SK-N-SH (cell line): Measurements from ENCODE around the gene NFYA. TPM values are rescaled to one million over a fixed set of nuclear protein-coding genes. Genes with fewer than 3 reads are reported as not detected.

Experiments used
- CTCF ChIA-PET: fragments of 300-600, 350-600 bp; formaldehyde crosslinking; extraction: SDS; loops from one replicate; lab custom pipeline; 2021; lab: Yijun Ruan, JAX
- POLR2A ChIA-PET: fragments of 350-600 bp; sonication (Branson Sonifier 250); formaldehyde crosslinking; extraction: SDS; loops from one replicate; lab custom pipeline; 2020; ENCODE audit warnings: antibody characterized with exemption, inconsistent platforms; lab: Yijun Ruan, JAX
- DNase-seq: peaks from one replicate; pipeline ENCODE4 v3.0.0; 2012
- H2AFZ ChIP-seq: fragments of 200-600 bp; sonication (generic); 2 replicates; pipeline ENCODE4 v1.8.1; 2016; ENCODE audit warnings: antibody characterized with exemption, mild to moderate bottlenecking, low read depth
- H3F3A ChIP-seq: fragments of 200-600 bp; sonication (generic); replicated peaks from 2 replicates; pipeline ENCODE3; 2016; ENCODE audit warnings: antibody characterized with exemption, mild to moderate bottlenecking; ENCODE audit not compliant: insufficient read depth
- H3K27ac ChIP-seq, 2 experiments: fragments of 200-500 bp in 1 of 2; fragments of 200-600 bp in 1 of 2; sonication (Bioruptor generic) in 1 of 2; sonication (generic), shearing (Covaris generic) in 1 of 2; 2 replicates each; pipeline versions ENCODE4 v1.5.1 to v1.6.1; 2014 to 2016; ENCODE audit warnings: low read depth in 2 of 2, inconsistent platforms in 1 of 2, low read length in 1 of 2, mild to moderate bottlenecking in 1 of 2, mixed read lengths in 1 of 2
- H3K27me3 ChIP-seq: fragments of 200-600 bp; sonication (generic), shearing (Covaris generic); 2 replicates; pipeline ENCODE4 v1.6.1; 2016; ENCODE audit warnings: mixed run types; ENCODE audit not compliant: insufficient read depth
- H3K36me3 ChIP-seq, 2 experiments: fragments of 200-500 bp in 1 of 2; fragments of 200-600 bp in 1 of 2; sonication (Bioruptor generic) in 1 of 2; sonication (generic) in 1 of 2; replicated peaks in 1 of 2; 2 replicates each; pipeline versions ENCODE3 to v1.5.1; 2014 to 2016; ENCODE audit warnings: low read length in 1 of 2, mild to moderate bottlenecking in 1 of 2; ENCODE audit not compliant: insufficient read depth in 2 of 2, control insufficient read depth in 1 of 2
- H3K4me1 ChIP-seq, 2 experiments: fragments of 200-500 bp in 1 of 2; fragments of 200-600 bp in 1 of 2; sonication (Bioruptor generic) in 1 of 2; sonication (generic), shearing (Covaris generic) in 1 of 2; 2 replicates each; pipeline versions ENCODE4 v1.5.1 to v1.6.1; 2014 to 2016; ENCODE audit warnings: low read depth in 1 of 2, low read length in 1 of 2, mixed run types in 1 of 2; ENCODE audit not compliant: insufficient read depth in 2 of 2, control insufficient read depth in 1 of 2
- H3K4me2 ChIP-seq: fragments of 200-600 bp; sonication (generic), shearing (Covaris generic); 2 replicates; pipeline ENCODE4 v1.6.1; 2017; ENCODE audit warnings: mixed run types
- H3K4me3 ChIP-seq, 2 experiments: fragments of 200-500 bp in 1 of 2; fragments of 200-600 bp in 1 of 2; sonication (Bioruptor generic) in 1 of 2; sonication (generic), shearing (Covaris generic) in 1 of 2; 2 replicates each; pipeline versions ENCODE4 v1.5.1 to v1.8.1; 2014 to 2016; ENCODE audit warnings: low read depth in 2 of 2, inconsistent platforms in 1 of 2, low read length in 1 of 2, mild to moderate bottlenecking in 1 of 2, mixed read lengths in 1 of 2, moderate library complexity in 1 of 2
- H3K79me2 ChIP-seq: fragments of 200-600 bp; sonication (generic); 2 replicates; pipeline ENCODE4 v1.8.1; 2017; ENCODE audit warnings: mild to moderate bottlenecking; ENCODE audit not compliant: insufficient read depth
- H3K9ac ChIP-seq: fragments of 200-600 bp; sonication (generic); 2 replicates; pipeline ENCODE4 v1.6.1; 2017; ENCODE audit warnings: mixed run types
- H3K9me2 ChIP-seq: fragments of 200-600 bp; sonication (generic); 2 replicates; pipeline ENCODE4 v1.6.1; 2017; ENCODE audit warnings: mixed run types
- H3K9me3 ChIP-seq: fragments of 200-600 bp; sonication (generic); 2 replicates; pipeline ENCODE4 v1.6.1; 2017; ENCODE audit warnings: mixed run types, mild to moderate bottlenecking, moderate library complexity
- H4K20me1 ChIP-seq: fragments of 200-600 bp; sonication (generic); 2 replicates; pipeline ENCODE4 v1.6.1; 2017; ENCODE audit warnings: mild to moderate bottlenecking, mixed run types; ENCODE audit not compliant: insufficient read depth
- CHD2 ChIP-seq: fragments of 150-350 bp; IDR thresholded peaks from 2 replicates; pipeline ENCODE4 v1.6.1; 2018; ENCODE audit warnings: low read length; ENCODE audit not compliant: partially characterized antibody
- ELF1 ChIP-seq: IDR thresholded peaks from 2 replicates; pipeline ENCODE4 v1.4.0; 2012
- EZH2phosphoT487 ChIP-seq: fragments of 200-600 bp; sonication (generic); IDR thresholded peaks from 2 replicates; pipeline ENCODE4 v1.6.1; 2017; ENCODE audit warnings: low read depth, mixed run types, mild to moderate bottlenecking, antibody characterized with exemption, moderate library complexity, borderline replicate concordance
- FOXJ3 ChIP-seq: sonication (generic); formaldehyde crosslinking; IDR thresholded peaks from 2 replicates; pipeline ENCODE4 v1.5.1; 2020; ENCODE audit warnings: mild to moderate bottlenecking, missing genetic modification reagents
- FOXM1 ChIP-seq: IDR thresholded peaks from 2 replicates; pipeline ENCODE4 v1.4.0; 2012; ENCODE audit warnings: low read depth, mild to moderate bottlenecking
- GABPA ChIP-seq: IDR thresholded peaks from 2 replicates; pipeline ENCODE4 v1.4.0; 2012; ENCODE audit warnings: low read depth, mild to moderate bottlenecking
- GATA2 ChIP-seq: sonication (generic); formaldehyde crosslinking; IDR thresholded peaks from 2 replicates; pipeline ENCODE4 v1.5.0; 2020; ENCODE audit warnings: mild to moderate bottlenecking, missing genetic modification reagents
- JUND ChIP-seq: IDR thresholded peaks from 2 replicates; pipeline ENCODE4 v1.4.0; 2012
- MXI1 ChIP-seq: IDR thresholded peaks from 2 replicates; pipeline ENCODE4 v1.6.1; 2012; ENCODE audit warnings: mild to moderate bottlenecking, low read depth, low read length, improper control_type of control experiment
- NRF1 ChIP-seq: IDR thresholded peaks from 2 replicates; pipeline ENCODE4 v1.6.1; 2012; ENCODE audit warnings: low read depth, mild to moderate bottlenecking, low read length
- POLR2AphosphoS5 ChIP-seq: IDR thresholded peaks from 2 replicates; pipeline ENCODE4 v1.6.1; 2012; ENCODE audit warnings: low read depth, low read length
- RCOR1 ChIP-seq: fragments of 150-350 bp; IDR thresholded peaks from 2 replicates; pipeline ENCODE4 v1.6.1; 2017; ENCODE audit warnings: antibody characterized with exemption, low read length
- RFX5 ChIP-seq: IDR thresholded peaks from 2 replicates; pipeline ENCODE4 v1.6.1; 2012; ENCODE audit warnings: mild to moderate bottlenecking, improper control_type of control experiment, low read length
- RXRA ChIP-seq: IDR thresholded peaks from 2 replicates; pipeline ENCODE4 v1.4.0; 2012; ENCODE audit warnings: low read depth, mild to moderate bottlenecking, borderline replicate concordance
- SIN3A ChIP-seq: IDR thresholded peaks from 2 replicates; pipeline ENCODE4 v1.6.1; 2012; ENCODE audit warnings: low read depth, mild to moderate bottlenecking, low read length, moderate library complexity, borderline replicate concordance
- TCF12 ChIP-seq: IDR thresholded peaks from 2 replicates; pipeline ENCODE4 v1.4.0; 2012
- TEAD4 ChIP-seq: IDR thresholded peaks from 2 replicates; pipeline ENCODE4 v1.4.0; 2012; ENCODE audit warnings: mild to moderate bottlenecking, borderline replicate concordance; ENCODE audit not compliant: insufficient read depth
- YY1 ChIP-seq: IDR thresholded peaks from 2 replicates; pipeline ENCODE4 v1.4.0; 2012; ENCODE audit warnings: low read depth, mild to moderate bottlenecking
- WGBS: methylation state at CpG from one replicate; pipeline ENCODE4 v1.1.6; 2017; ENCODE audit warnings: low lambda C conversion rate; 5-methylcytosine and 5-hydroxymethylcytosine counted together
- polyA plus RNA-seq, 3 experiments: library from polyadenylated mRNA; depleted of rRNA; stranded (reverse); fragments of >200 nt; gene quantifications; 2 replicates each; pipeline ENCODE4 v1.2.3, GENCODE V29; 2012
- TF ChIP-seq, protein P1 (sequence below): IDR thresholded peaks from 2 replicates; pipeline ENCODE4 v1.4.0; 2012; ENCODE audit warnings: low read depth
- TF ChIP-seq, protein P2 (sequence below): fragments of 200-600 bp; sonication (generic); IDR thresholded peaks from 2 replicates; pipeline ENCODE4 v1.6.1; 2017; ENCODE audit warnings: antibody characterized with exemption, mild to moderate bottlenecking, moderate library complexity
- TF ChIP-seq, protein P3 (sequence below): fragments of 150-350 bp; IDR thresholded peaks from 2 replicates; pipeline ENCODE4 v1.6.1; 2017; ENCODE audit warnings: antibody characterized with exemption, low read length, low read depth, borderline replicate concordance

Gene NFYA
- polyA plus RNA-seq, 1 of the 3 experiments (the other 2 are of a cell fraction): 6.8 TPM

DNA sequence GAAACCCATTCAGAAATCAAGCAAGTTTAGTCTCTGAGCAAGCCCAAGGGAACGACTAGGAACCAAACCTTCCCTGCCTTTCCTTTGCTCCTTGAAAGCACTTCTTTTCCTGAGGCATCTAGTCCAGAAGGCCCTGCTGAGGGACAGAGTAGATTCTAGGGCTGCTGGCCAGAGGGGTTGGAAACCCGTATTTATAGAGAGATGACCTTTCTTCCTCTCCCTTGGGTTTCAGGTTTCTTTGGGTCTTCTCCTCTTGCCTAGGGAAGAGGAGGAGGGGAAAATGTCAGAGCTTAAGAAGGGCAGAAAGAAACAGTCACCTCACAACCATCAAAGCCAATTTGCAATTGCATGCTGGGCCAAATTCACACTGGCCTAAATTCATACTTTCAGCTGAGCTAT lies 14.0 kb upstream of the NFYA start:
- no peaks in the 10 kb centered on the region for H3K9me2 ChIP-seq
- H3K36me3 ChIP-seq: peaks cover 0 to 7% of the 10 kb centered on the region in 2 experiments
- TF ChIP-seq TCF12 (no peak), GABPA (no peak), RXRA (no peak), POLR2AphosphoS5 (no peak)
- TF ChIP-seq, protein P1, sequence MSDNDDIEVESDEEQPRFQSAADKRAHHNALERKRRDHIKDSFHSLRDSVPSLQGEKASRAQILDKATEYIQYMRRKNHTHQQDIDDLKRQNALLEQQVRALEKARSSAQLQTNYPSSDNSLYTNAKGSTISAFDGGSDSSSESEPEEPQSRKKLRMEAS: no peak
- CTCF ChIA-PET: interaction anchor here (0.9 to 1.1 kb wide), 3 partner anchors 14 to 1697 kb away, joined by 3 to 4 read pairs (median 3); no protein-coding TSS in a partner anchor
- H3K9me3 ChIP-seq: no peaks in the 10 kb centered on the region
- no peaks in the 10 kb centered on the region for H3K79me2 ChIP-seq
- no peaks in the 10 kb centered on the region for H4K20me1 ChIP-seq
- H2AFZ ChIP-seq: no peak overlapping the region
- POLR2A ChIA-PET: no interaction called here
- no peaks in the 10 kb centered on the region for H3F3A ChIP-seq
- no peaks in the 10 kb centered on the region for H3K4me1 ChIP-seq
- WGBS: 94% methylated on average over 2 of the region's 2 CpGs
- DNase-seq: no peak
- no peak overlapping the region for H3K27ac ChIP-seq
- H3K4me3 ChIP-seq: no peak overlapping the region
- no peak overlapping the region for H3K4me2 ChIP-seq
- H3K9ac ChIP-seq: no peak overlapping the region
- H3K27me3 ChIP-seq: no peaks in the 10 kb centered on the region

DNA sequence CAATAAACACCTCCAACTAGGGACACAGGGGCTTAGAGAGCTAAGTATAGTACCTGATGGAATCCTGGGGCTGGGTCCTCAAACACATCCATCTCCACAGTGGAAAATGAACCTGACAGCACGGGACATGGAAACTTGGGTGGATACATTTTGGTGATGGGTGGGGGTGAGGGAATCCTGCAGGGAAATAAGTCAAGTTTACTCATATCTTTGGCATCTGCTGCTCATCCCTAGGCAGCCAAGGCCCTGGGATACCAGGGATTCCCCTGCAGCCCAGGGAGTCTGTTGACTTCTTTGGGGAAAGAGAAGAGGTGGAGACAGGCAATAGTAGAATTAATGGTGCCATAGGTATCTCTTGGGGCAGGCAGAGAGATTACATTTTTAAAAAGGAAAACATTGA lies 13.2 kb upstream of the NFYA start:
- H3K4me2 ChIP-seq: no peak overlapping the region
- no peaks in the 10 kb centered on the region for H3F3A ChIP-seq
- no peak overlapping the region for H3K9ac ChIP-seq
- POLR2A ChIA-PET: no interaction called here
- no peaks in the 10 kb centered on the region for H3K79me2 ChIP-seq
- WGBS: 89% methylated on average over 1 of the region's 1 CpG
- H2AFZ ChIP-seq: no peak overlapping the region
- H3K27ac ChIP-seq: no peak overlapping the region
- H3K4me3 ChIP-seq: no peak overlapping the region
- CTCF ChIA-PET: interaction anchor here (0.9 kb wide), 1 partner anchor 31 kb away, joined by 3 read pairs; no protein-coding TSS in a partner anchor
- H4K20me1 ChIP-seq: no peaks in the 10 kb centered on the region
- H3K9me2 ChIP-seq: no peaks in the 10 kb centered on the region
- no peak for TF ChIP-seq GATA2
- no peak for TF ChIP-seq RFX5
- no peak for TF ChIP-seq RXRA
- TF ChIP-seq POLR2AphosphoS5: no peak
- TF ChIP-seq YY1: no peak
- no peak for TF ChIP-seq EZH2phosphoT487
- TF ChIP-seq ELF1: no peak
- TF ChIP-seq MXI1: no peak
- TF ChIP-seq RCOR1: no peak
- no peak for TF ChIP-seq FOXM1
- TF ChIP-seq TEAD4: no peak
- TF ChIP-seq SIN3A: no peak
- no peak for TF ChIP-seq NRF1
- TF ChIP-seq JUND: no peak
- TF ChIP-seq, protein P2, sequence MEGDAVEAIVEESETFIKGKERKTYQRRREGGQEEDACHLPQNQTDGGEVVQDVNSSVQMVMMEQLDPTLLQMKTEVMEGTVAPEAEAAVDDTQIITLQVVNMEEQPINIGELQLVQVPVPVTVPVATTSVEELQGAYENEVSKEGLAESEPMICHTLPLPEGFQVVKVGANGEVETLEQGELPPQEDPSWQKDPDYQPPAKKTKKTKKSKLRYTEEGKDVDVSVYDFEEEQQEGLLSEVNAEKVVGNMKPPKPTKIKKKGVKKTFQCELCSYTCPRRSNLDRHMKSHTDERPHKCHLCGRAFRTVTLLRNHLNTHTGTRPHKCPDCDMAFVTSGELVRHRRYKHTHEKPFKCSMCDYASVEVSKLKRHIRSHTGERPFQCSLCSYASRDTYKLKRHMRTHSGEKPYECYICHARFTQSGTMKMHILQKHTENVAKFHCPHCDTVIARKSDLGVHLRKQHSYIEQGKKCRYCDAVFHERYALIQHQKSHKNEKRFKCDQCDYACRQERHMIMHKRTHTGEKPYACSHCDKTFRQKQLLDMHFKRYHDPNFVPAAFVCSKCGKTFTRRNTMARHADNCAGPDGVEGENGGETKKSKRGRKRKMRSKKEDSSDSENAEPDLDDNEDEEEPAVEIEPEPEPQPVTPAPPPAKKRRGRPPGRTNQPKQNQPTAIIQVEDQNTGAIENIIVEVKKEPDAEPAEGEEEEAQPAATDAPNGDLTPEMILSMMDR: no peak
- TF ChIP-seq CHD2: no peak
- TF ChIP-seq, protein P3, sequence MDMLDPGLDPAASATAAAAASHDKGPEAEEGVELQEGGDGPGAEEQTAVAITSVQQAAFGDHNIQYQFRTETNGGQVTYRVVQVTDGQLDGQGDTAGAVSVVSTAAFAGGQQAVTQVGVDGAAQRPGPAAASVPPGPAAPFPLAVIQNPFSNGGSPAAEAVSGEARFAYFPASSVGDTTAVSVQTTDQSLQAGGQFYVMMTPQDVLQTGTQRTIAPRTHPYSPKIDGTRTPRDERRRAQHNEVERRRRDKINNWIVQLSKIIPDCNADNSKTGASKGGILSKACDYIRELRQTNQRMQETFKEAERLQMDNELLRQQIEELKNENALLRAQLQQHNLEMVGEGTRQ: no peak
- TF ChIP-seq FOXJ3 (CRISPR knock-in tag): no peak
- no peak for DNase-seq
- peaks cover 5 to 15% of the 10 kb centered on the region in 2 experiments for H3K36me3 ChIP-seq
- no peaks in the 10 kb centered on the region for H3K9me3 ChIP-seq
- no peaks in the 10 kb centered on the region; a peak in 1 of 4 replicates for H3K4me1 ChIP-seq
- H3K27me3 ChIP-seq: no peaks in the 10 kb centered on the region
